Stimulated activated CD4-positive, alpha-beta T cell treated with anti-CD3 and anti-CD28 coated beads, Interleukin-4, amount 100 ng/mL, for 24 hours (primary cell): Measurements from ENCODE around the gene IQSEC2.

ENCODE experiments used
- DNase-seq: peaks from one replicate; pipeline ENCODE4 v3.0.0-alpha.2; 2020

Gene IQSEC2

GRCh38 chrX:53239474-53239873, 41.9 kb downstream of the IQSEC2 start:
- DNase-seq = peak; percentile 43

- DNase-seq = no peak
These were observed 44.3 kb downstream of the IQSEC2 start for GRCh38 chrX:53237056-53237455.

DNA sequence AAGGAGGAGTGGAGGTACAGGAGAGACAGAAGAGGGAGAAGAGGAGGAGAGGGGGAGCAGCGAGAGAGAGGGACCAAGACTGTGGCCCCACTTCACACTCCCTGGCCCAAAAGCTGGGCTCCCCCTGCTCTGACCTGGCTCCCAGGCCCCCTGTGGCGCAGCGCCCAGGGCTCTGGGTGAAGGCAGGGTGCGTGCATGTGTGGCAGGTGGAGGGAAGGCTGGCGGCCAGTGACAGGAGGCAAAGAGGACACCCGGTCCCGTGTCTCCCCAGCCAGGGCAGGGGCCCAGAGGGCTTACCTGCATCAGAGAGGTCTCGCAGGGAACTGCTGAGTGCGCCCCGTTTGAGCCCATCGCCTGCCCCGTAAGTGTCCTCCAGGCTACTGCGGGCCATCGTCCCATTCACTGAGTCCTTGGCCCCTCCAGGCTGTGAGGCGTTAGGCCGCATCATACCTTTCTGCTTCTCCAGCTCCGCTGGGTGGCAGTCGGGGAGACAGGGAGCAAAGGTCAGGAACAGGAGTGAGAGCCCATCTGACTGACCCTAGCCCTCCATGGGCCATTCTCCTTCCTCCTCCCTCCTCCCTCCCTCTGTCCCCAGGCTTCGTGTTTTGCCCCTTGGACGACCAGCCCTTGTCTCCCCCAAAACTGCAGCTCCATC, 45.2 kb downstream of the IQSEC2 start:
- DNase-seq = no peak

- no peak for DNase-seq
These were observed 45.8 kb downstream of the IQSEC2 start for GRCh38 chrX:53235566-53235965.

- no peak for DNase-seq
These were observed 46.9 kb downstream of the IQSEC2 start for GRCh38 chrX:53234484-53234883.

- DNase-seq = no peak
These were observed 47.8 kb downstream of the IQSEC2 start for GRCh38 chrX:53233536-53233935.

DNA sequence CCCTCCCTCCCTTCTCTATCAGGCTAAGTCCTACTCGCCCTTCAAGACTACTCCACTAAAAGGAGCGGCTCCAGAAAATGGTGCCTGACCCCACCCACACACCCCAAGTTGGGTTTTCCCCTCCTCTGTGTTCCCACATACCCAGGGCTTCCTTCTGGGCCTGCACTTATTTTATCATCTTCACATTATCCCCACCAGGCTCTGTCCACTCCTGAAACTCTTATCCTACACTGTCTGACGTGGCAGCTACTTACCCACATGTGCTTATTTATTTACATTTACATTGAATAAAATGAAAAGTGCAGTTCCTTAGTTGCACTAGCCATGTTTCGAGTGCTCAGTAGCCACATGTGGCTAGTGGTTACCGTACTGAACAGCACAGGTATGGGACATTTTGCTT, 51.3 kb downstream of the IQSEC2 start:
- no peak for DNase-seq

DNA sequence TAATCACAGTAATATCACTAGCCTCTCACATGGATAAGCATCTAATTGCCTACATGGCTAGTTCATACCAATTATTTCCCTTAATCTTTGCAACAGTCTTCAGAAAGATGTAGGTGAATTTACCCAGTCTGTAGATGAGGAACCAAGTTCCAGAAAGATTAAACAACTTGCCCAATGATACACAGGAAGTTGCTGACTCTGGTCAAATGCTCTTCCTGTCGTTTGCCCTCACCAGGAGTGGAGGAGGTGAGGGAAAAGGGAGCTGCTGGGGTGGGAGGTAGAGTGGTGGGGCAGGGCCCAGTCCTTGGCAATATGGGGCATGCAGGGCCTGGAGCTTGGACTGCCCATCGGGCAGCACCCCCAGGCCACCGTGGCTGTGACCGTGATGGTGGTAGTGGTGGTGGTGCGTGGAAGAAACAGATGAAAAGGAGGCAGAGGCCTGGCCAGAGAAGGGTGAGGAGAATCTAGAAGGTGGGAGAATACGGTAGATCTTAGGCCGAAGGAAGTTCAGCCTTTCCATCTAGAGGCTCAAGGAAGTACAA, 54.1 kb downstream of the IQSEC2 start:
- no peak for DNase-seq

DNA sequence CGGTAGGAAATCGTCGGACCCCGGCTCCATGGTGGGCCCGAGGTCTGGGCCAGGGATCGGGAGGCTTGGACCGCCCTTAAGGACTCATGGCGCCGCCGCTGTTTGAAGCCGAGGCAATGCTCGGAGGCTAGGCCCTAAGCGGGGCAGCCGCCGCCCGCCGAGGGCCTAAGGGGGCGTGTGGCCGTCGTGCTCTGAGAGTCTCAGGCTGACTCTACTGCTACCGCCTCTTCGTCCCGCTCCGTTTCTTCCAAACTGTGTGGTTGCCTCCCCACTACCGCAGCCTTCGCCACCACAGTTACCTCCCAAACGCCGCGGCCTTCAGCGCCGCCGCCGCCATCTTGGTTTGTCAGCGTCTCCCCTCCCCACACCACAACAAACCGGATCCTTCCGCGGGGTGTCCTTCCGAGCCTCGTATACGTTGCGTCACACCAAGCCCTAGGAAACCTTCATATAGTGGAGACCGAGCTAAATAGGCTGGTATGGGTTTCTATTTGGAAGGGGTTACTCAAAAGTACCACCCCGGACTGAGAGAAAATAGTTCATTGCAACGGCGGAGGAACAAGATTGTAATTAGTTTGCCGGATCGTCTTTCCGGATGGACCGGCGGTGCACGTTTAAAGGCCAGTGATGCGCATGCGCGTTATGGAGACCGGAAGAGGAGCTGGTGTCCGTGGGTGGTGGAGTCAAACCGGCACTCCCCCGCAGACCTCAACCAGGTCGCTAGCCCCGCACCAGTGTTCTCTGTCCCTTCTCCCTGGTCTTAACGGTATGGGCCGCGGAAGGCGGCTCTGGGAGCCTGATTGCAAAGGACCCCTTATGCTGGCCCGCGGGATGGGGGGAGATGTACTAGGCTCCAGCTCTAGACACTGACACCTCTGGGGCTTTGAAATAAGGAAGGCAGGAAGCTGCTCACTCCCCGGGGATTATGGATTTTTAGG, 56.3 kb downstream of the IQSEC2 start, which contains the start of gene KDM5C:
TSS of gene KDM5C (minus strand) at position 348 of the 938 bp plus-strand sequence. CDS start at position 30, 318 bp downstream.
- peak; percentile 88 for DNase-seq

DNA sequence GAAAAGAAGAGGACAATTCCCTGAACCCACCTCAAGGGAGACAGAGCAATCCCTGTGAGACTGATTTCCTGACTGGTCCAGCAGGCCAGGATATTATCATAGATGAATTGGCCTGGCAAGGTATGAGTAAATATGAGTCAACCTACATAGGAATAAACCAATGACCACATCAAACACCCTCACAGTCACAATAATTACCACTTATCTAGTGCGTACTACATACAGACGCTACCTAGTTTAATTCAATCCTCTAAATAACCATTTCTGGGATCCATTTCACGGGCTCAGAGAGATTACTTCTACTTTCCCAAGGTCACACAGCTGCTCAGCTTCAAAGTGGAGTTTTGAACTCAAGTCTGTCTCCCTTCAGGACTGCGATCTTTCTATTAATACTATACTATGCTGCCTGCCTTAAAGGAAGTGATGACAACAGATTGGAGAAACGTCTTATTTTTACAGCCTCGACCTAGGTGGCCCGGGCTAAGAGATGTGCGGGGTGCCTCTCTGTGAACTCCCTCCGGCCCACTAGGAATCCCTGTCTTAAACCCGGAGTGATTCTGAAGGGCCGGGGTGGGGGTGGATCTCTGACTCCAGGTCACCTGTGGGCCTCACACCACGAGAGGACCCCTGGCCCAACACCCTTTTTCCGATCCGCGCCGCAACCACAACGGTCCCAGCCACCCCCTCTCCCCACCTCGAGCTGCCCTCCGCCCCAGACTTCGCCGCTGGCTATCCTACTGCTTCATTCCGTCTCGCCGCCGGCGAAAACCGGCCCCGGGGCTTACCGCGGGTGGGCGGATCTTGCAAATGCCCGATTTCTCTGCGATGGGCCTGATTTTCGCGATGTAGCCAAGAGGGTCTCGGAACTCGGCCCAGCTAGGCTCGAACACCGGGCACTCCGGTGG, 57.2 kb downstream of the IQSEC2 start:
- DNase-seq = peak; percentile 3

GRCh38 chrX:53223068-53223693, 58.2 kb downstream of the IQSEC2 start:
- no peak for DNase-seq
